HepG2 (cell line): Measurements from ENCODE around the gene TJAP1. TPM values are rescaled to one million over a fixed set of nuclear protein-coding genes. Genes with fewer than 3 reads are reported as not detected.
A peak's percentile ranks its signal among the peaks of the same experiment; 100 is the strongest.

ENCODE experiments used
- CCAR2 ChIP-seq: fragments of 200-400 bp; formaldehyde crosslinking; optimal IDR thresholded peaks from 2 replicates; pipeline ENCODE3; 2018; ENCODE audit warnings: low read depth, mild to moderate bottlenecking, low read length, moderate library complexity
- KDM2A ChIP-seq: sonication (generic); formaldehyde crosslinking; IDR thresholded peaks from 2 replicates; pipeline ENCODE4 v1.4.0; 2020; ENCODE audit warnings: low read depth, missing genetic modification reagents, borderline replicate concordance
- NCOA1 ChIP-seq: sonication (generic); formaldehyde crosslinking; IDR thresholded peaks from 2 replicates; pipeline ENCODE4 v1.9.0; 2021; ENCODE audit warnings: missing genetic modification reagents
- NFRKB ChIP-seq: fragments of 450-650 bp; IDR thresholded peaks from 2 replicates; pipeline ENCODE4 v1.6.1; 2017
- SRY ChIP-seq: sonication (generic); formaldehyde crosslinking; IDR thresholded peaks from 2 replicates; pipeline ENCODE4 v1.8.0; 2022; ENCODE audit warnings: mild to moderate bottlenecking, missing genetic modification reagents
- ZMYM3 ChIP-seq: sonication (generic); formaldehyde crosslinking; IDR thresholded peaks from 2 replicates; pipeline ENCODE4 v1.5.1; 2020; ENCODE audit warnings: mild to moderate bottlenecking, missing genetic modification reagents
- ZNF274 ChIP-seq: sonication (generic); formaldehyde crosslinking; IDR thresholded peaks from 2 replicates; pipeline ENCODE4 v1.5.1; 2020; ENCODE audit warnings: mild to moderate bottlenecking, missing genetic modification reagents
- polyA plus RNA-seq, 8 experiments: library from polyadenylated mRNA; depleted of rRNA in 3 of 8; stranded (reverse) in 7 of 8; unstranded in 1 of 8; fragments of >200 nt; fragmentation: Illumina TruSeq in 4 of 8; extraction: Trizol in 4 of 8; gene quantifications; 2 replicates each; pipeline versions ENCODE4 v1.2.1 to v1.2.3, GENCODE V29; 2011 to 2016; ENCODE audit warnings: low read depth in 4 of 8, missing spikeins in 1 of 8, mixed read lengths in 1 of 8; ENCODE audit not compliant: insufficient read depth in 1 of 8
- total RNA-seq, 5 experiments: library from RNA; depleted of rRNA; stranded (reverse); fragments of >200 nt; fragmentation: Illumina TruSeq; extraction: Trizol; gene quantifications; 2 replicates each; pipeline ENCODE4 v1.2.3, GENCODE V29; 2016; ENCODE audit warnings: low read depth in 1 of 5
- TF ChIP-seq, protein P1 (sequence below): sonication (generic); formaldehyde crosslinking; IDR thresholded peaks from 2 replicates; pipeline ENCODE4 v1.4.0; 2020; ENCODE audit warnings: mild to moderate bottlenecking, missing genetic modification reagents
- TF ChIP-seq, protein P2 (sequence below): sonication (generic); formaldehyde crosslinking; IDR thresholded peaks from 2 replicates; pipeline ENCODE4 v1.5.0; 2020; ENCODE audit warnings: mild to moderate bottlenecking, missing genetic modification reagents, borderline replicate concordance
- TF ChIP-seq, protein P3 (sequence below): IDR thresholded peaks from 2 replicates; pipeline ENCODE4 v1.6.1; 2016; ENCODE audit warnings: control low read depth
- TF ChIP-seq, protein P4 (sequence below): sonication (generic); formaldehyde crosslinking; IDR thresholded peaks from 2 replicates; pipeline ENCODE4 v1.5.0; 2020; ENCODE audit warnings: missing genetic modification reagents, mild to moderate bottlenecking, borderline replicate concordance
- TF ChIP-seq, protein P5 (sequence below): sonication (generic); formaldehyde crosslinking; IDR thresholded peaks from 2 replicates; pipeline ENCODE4 v1.5.0; 2020; ENCODE audit warnings: missing genetic modification reagents

TJAP1 gene
- total and polyA plus RNA-seq, 2 of the 13 experiments (the other 11 are each of a cell fraction or from before 2014, with no cell fraction given): 15.7 to 41.6 TPM

DNA sequence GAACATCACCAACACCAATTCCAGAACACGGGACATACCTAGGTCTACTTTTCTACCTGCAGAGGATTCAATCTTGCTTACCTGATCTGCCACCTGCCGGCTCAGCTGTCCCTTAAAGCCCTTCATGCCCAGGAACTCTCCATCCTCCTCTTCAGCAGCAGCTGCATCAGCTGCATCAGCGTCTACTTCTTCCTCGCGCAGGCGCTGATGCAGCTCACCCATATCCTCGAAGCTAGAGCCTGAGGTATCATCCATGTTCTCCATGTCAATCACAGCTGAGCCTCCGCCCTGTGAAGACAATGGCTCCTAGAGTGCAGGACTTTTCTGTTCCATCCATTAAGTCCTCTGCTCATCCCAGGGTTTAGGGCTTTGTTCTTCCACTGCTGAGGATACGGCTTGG is 38.4 kb downstream of the TJAP1 start (continued):
- TF ChIP-seq, protein P1, sequence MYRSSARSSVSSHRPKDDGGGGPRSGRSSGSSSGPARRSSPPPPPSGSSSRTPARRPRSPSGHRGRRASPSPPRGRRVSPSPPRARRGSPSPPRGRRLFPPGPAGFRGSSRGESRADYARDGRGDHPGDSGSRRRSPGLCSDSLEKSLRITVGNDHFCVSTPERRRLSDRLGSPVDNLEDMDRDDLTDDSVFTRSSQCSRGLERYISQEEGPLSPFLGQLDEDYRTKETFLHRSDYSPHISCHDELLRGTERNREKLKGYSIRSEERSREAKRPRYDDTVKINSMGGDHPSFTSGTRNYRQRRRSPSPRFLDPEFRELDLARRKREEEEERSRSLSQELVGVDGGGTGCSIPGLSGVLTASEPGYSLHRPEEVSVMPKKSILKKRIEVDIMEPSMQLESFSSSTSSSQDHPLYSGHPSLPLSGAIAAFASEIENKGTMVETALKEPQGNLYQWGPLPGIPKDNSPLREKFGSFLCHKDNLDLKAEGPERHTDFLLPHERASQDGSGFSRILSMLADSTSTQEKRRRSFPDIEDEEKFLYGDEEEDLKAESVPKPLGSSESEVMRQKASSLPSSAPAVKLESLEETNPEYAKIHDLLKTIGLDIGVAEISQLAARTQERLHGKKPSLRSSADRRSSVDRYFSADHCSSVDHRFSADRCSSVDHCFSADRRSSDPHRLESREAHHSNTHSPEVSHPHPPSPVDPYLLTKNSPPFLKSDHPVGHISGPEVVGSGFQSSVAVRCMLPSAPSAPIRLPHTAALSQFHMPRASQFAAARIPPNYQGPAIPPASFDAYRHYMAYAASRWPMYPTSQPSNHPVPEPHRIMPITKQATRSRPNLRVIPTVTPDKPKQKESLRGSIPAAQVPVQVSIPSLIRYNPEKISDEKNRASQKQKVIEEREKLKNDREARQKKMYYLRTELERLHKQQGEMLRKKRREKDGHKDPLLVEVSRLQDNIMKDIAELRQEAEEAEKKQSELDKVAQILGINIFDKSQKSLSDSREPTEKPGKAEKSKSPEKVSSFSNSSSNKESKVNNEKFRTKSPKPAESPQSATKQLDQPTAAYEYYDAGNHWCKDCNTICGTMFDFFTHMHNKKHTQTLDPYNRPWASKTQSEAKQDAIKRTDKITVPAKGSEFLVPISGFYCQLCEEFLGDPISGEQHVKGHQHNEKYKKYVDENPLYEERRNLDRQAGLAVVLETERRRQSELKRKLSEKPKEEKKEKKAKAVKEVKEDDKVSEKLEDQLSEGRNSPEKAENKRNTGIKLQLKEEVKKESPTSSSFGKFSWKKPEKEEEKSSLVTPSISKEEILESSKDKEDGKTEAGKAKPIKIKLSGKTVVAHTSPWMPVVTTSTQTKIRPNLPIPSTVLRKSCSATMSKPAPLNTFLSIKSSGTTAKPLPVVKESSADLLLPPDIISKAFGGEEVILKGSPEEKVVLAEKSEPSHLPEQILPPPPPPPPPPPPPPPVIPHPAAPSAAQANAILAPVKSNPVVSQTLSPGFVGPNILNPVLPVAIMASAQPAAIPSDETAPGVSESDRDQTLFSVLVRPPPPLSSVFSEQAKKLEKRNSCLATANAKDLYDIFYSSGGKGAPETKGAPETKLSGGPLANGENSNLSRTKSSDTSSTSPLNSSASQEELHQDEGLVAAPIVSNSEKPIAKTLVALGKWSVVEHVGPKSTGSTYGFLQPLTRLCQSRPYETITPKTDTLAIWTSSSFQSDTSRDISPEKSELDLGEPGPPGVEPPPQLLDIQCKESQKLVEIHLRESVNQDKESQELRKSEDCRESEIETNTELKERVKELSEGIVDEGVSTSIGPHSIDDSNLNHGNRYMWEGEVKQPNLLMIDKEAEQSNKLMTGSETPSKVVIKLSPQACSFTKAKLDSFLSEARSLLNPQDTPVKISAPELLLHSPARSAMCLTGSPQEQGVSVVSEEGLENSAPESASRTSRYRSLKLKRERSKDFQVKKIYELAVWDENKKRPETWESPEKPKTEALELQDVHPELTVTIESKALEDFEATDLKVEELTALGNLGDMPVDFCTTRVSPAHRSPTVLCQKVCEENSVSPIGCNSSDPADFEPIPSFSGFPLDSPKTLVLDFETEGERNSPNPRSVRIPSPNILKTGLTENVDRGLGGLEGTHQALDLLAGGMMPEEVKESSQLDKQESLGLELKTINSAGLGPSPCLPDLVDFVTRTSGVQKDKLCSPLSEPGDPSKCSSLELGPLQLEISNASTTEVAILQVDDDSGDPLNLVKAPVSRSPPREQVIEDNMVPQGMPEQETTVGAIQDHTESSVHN: 0 out of 2 replicates have a peak, but pooled peaks have one; percentile 74
- TF ChIP-seq NCOA1 (0 out of 2 replicates have a peak, but pooled peaks have one; percentile 35), NFRKB (no peak), SRY (CRISPR knock-in tag) (0 out of 2 replicates have a peak, but pooled peaks have one; percentile 34), CCAR2 (peak; percentile 15), KDM2A (CRISPR knock-in tag) (peak; percentile 26; the same call in 1 of the 2 replicates), ZNF274 (CRISPR knock-in tag) (0 out of 2 replicates have a peak, but pooled peaks have one; percentile 31), ZMYM3 (CRISPR knock-in tag) (no peak)
- TF ChIP-seq, protein P2, sequence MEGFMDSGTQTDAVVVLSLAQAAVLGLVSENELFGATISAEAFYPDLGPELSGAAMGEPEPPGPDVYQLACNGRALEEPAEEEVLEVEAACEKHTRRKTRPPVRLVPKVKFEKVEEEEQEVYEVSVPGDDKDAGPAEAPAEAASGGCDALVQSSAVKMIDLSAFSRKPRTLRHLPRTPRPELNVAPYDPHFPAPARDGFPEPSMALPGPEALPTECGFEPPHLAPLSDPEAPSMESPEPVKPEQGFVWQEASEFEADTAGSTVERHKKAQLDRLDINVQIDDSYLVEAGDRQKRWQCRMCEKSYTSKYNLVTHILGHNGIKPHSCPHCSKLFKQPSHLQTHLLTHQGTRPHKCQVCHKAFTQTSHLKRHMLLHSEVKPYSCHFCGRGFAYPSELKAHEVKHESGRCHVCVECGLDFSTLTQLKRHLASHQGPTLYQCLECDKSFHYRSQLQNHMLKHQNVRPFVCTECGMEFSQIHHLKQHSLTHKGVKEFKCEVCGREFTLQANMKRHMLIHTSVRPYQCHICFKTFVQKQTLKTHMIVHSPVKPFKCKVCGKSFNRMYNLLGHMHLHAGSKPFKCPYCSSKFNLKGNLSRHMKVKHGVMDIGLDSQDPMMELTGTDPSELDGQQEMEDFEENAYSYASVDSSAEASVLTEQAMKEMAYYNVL (CRISPR knock-in tag): 0 out of 2 replicates have a peak, but pooled peaks have one; percentile 34
- TF ChIP-seq, protein P3, sequence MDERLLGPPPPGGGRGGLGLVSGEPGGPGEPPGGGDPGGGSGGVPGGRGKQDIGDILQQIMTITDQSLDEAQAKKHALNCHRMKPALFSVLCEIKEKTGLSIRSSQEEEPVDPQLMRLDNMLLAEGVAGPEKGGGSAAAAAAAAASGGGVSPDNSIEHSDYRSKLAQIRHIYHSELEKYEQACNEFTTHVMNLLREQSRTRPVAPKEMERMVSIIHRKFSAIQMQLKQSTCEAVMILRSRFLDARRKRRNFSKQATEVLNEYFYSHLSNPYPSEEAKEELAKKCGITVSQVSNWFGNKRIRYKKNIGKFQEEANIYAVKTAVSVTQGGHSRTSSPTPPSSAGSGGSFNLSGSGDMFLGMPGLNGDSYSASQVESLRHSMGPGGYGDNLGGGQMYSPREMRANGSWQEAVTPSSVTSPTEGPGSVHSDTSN (CRISPR knock-in tag): peak; percentile 53; the same call in 1 of the 2 replicates
- TF ChIP-seq, protein P4, sequence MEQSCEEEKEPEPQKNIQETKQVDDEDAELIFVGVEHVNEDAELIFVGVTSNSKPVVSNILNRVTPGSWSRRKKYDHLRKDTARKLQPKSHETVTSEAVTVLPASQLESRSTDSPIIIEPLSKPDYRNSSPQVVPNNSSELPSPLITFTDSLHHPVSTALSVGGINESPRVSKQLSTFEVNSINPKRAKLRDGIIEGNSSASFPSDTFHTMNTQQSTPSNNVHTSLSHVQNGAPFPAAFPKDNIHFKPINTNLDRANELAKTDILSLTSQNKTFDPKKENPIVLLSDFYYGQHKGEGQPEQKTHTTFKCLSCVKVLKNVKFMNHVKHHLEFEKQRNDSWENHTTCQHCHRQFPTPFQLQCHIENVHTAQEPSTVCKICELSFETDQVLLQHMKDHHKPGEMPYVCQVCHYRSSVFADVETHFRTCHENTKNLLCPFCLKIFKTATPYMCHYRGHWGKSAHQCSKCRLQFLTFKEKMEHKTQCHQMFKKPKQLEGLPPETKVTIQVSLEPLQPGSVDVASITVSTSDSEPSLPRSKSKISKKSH: 0 out of 2 replicates have a peak, but pooled peaks have one; percentile 29
- TF ChIP-seq, protein P5, sequence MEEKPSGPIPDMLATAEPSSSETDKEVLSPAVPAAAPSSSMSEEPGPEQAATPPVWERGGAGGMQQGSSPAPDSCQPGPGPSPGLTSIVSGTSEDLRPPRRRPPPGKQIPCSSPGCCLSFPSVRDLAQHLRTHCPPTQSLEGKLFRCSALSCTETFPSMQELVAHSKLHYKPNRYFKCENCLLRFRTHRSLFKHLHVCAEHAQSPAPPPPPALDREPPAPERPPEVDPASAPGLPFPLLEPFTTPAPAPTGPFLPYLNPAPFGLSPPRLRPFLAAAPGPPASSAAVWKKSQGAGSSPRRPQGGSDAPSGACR: no peak; the same call in none of the 2 replicates
